NCI-H2171 treated with DMSO at 0.1 percent for 48 hours (cell line): Measurements from ENCODE around the gene LTO1.
"Not testable (repeated sequence)": the region's sequence is repeated elsewhere in the genome, so short reads cannot be mapped to it uniquely, and the experiment has no call there.

Experiments used
- DNase-seq: peaks from one replicate; lab custom pipeline; 2025; lab: John Stamatoyannopoulos, UW

LTO1 gene

DNA sequence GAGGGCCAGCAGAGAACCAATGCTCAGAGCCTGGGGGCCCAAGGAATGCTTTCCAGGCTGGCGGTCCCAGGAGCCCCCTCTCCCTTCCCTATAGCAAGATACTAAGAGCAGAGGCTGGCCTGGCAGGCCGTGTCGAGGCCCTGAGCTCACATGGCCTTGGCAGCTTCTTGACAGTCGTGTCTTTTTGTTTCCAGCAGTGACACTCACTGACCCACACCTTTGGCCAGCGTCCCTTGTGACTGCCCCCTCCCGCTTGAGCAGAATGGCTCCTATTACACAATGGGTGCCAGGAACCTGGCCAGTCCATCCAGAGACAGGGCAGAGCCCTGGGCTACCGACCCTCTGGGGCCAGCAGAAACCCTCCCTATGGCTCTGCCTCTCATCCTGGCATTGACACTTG lies 40.6 kb downstream of the LTO1 start:
- no peak for DNase-seq

- DNase-seq: no peak
These were observed 41.1 kb downstream of the LTO1 start for GRCh38 chr11:69634069-69634468.

- no peak for DNase-seq
These were observed 42.3 kb downstream of the LTO1 start for GRCh38 chr11:69632900-69633299.

GRCh38 chr11:69630424-69630823 lies 44.7 kb downstream of the LTO1 start:
- no peak for DNase-seq

DNA sequence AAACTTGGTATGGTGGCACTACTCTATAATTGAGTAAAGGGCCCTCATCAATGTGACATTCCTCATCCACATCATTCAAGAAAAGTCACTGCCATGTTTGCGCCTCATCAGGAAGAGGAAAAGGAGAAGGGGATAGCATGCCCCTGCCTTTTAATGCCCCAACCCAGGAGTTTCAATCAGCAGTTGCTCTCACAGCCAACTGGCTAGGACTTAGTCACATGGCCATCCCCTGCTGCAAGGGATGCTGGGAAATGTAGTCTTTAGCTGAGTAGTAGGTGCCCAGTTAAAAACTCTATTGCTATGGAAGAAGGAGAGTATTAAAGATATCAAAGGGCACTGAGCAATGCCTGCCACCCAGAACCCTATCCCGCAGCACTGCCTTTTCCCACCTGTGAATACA lies 45.1 kb downstream of the LTO1 start:
- peak; percentile 5 for DNase-seq

GRCh38 chr11:69627551-69627950 lies 47.6 kb downstream of the LTO1 start:
- DNase-seq: no peak

GRCh38 chr11:69625476-69625875 lies 49.7 kb downstream of the LTO1 start:
- no peak for DNase-seq

DNA sequence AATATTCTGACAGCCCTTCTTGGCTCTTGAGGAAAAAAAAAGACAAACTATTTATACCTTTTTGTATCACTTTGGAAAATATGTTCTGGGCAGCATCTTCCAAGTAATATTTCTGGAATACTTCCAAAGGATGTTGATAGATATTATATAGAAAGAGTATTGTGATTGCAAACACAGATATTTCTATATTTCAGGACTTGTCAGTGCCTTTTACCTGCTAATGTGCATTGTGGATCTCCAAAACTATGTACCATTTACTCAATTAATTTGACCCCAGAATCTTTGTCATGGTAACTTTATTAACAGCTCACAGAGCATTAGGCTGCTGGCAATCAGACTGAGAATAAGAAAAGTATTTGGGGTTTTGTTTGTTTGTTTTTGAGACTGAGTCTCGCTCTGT lies 50.9 kb downstream of the LTO1 start:
- DNase-seq: no peak

DNA sequence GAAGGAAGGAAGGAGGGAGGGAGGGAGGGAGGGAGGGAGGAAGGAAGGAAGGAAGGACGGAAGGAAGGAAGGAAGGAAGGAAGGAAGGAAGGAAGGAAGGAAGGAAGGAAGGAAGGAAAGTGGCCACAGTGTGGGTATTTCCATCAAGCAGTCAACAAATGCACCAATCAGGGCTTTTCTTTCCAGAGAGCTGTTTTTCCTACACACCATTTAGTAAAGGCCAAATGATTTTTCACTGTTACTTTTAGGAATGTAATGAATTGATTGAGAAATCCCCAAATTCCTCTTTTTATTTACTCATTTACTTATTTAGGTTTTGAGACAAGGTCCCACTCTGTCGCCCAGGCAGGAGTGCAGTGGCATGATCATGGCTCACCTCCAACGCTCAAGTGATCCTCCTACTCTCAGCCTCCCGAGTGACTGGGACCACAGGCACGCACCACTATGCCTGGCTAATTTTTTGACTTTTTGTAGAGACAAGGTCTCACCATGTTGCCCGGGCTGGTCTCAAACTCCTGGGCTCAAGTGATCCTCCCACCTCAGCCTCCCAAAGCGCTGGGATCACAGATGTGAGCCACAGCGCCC lies 53.0 kb downstream of the LTO1 start:
- not testable (repeated sequence) for DNase-seq

DNA sequence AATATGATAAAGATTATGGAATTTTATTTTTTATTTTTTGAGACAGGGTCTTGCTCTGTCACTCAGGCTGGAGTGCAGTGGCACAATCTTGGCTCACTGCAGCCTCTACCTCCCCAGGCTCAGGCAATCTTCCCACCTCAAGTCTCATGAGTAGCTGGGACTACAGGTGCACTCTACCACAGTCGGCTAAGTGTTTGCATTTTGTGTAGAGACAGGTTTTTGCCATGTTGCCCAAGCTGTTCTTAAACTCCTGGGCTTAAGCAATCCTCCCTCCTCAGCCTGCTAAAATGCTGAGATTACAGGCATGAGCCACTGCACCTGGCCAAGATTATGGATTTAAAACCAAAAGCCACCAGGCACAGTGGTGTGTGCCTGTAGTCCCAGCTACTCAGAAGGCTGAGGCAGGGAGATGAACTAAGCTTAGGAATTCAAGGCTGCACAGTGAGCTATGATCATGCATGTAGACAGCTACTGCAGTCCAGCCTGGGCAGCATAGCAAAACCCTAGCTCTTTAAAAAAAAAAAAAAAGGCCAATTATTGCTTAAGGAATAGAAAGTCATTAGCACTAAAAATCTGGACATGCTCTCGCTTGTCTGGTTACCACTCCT lies 54.4 kb downstream of the LTO1 start:
- DNase-seq: no peak

- DNase-seq: no peak
These were observed 56.9 kb downstream of the LTO1 start for GRCh38 chr11:69618237-69618636.

DNA sequence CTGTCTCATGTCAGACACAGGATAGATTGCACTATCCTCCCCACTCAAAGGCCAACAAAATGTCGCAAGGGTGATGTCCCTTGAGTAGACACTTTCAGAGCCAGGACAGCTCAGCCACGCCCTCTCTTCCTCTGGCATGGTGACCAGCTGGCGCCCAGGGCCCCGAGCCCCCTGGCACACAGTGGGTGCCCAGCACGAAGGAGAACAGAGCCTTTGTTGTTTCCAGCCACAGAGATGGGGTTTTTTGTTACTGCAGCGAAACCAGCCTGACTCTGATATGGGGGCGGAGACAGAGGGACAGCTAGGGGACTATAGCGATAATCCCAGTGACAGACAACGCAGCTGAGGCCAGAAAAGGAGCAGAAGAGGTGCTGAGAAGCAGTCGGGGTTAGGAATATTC lies 57.5 kb downstream of the LTO1 start:
- no peak for DNase-seq

- DNase-seq: no peak
These were observed 57.9 kb downstream of the LTO1 start for GRCh38 chr11:69617220-69617619.
